ENCODE results near the gene BAG1.
A peak's percentile ranks its signal among the peaks of the same experiment; 100 is the strongest.

GRCh38 chr9:33287087-33287490 lies 22.6 kb upstream of the BAG1 start:
- TF ChIP-seq POLR2A (IDR thresholded peaks at IDR 0.05): no peak
- peak in 2 of 3 donors; percentile 42 to 47 for TF ChIP-seq CTCF (IDR thresholded peaks at IDR 0.05)
- TF ChIP-seq EP300 (IDR thresholded peaks at IDR 0.05): no peak
